ENCODE results near the gene ANXA6. TPM values are rescaled to one million over a fixed set of nuclear protein-coding genes. Genes with fewer than 3 reads are reported as not detected.

ANXA6 gene
- polyA plus RNA-seq, 3 donors: 60.6 to 124 (median 93.5) TPM

DNA sequence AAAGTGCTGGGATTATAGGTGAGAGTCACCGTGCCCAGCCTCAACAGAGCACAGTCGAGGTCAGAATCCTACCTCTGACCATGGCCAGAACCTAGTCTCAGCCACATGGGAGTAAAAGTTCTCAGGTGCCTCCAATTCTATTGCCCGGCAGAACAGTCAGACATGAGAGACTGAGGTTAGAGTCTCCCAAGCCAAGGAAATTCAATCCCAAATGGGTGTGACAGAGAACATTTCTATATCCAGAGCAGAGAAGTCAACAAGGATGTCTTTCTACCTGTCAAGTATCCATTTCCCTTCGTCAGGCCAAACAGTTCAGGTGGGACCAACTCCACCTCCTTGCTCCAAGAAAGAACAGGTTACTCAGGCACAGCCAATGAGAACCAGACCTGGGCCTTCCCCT is 10.5 kb downstream of the ANXA6 start:
- Mint-ChIP-seq H3K27me3 (ENCODE audit: low read depth in 3 of 3) (no peaks in the 10 kb centered on the region), H3K9me3 (no peaks in the 10 kb centered on the region), H3K27ac (peak overlapping the region; percentile 15 to 74 (median 35)), H3K36me3 (peaks cover 48 to 61% of the 10 kb centered on the region in 2 donors), H3K4me3 (no peak overlapping the region), H3K4me1 (peaks cover 89% of the 10 kb centered on the region)
- Histone ChIP-seq H3K9me3 (replicated peaks in 1 of 2; ENCODE audit: control insufficient read depth in 1 of 2, insufficient read depth in 1 of 2, low read length in 2 of 2) (no peaks in the 10 kb centered on the region), H3K36me3 (replicated peaks in 1 of 2; ENCODE audit: control insufficient read depth in 1 of 2, insufficient read depth in 2 of 2, low read length in 2 of 2) (peaks cover 37 to 58% of the 10 kb centered on the region in 2 donors), H4K20me1 (ENCODE audit: insufficient read depth, low read length) (peaks cover 66% of the 10 kb centered on the region), H2AFZ (ENCODE audit: insufficient read depth, low read depth, low read length, poor library complexity, severe bottlenecking) (no peak overlapping the region), H3K4me2 (replicated peaks; ENCODE audit: extremely low read depth, low read length, poor library complexity, severe bottlenecking) (no peak overlapping the region), H3K4me3 (replicated peaks in 1 of 3; ENCODE audit: low read depth in 2 of 3, low read length in 3 of 3) (no peak overlapping the region), H3K79me2 (ENCODE audit: insufficient read depth, low read length) (peaks cover 99% of the 10 kb centered on the region), H3K27me3 (ENCODE audit: control insufficient read depth in 2 of 2, insufficient read depth in 2 of 2, low read length in 2 of 2) (no peaks in the 10 kb centered on the region), H3K9ac (ENCODE audit: insufficient read depth, low read length, poor library complexity, severe bottlenecking) (no peak overlapping the region), H3K4me1 (ENCODE audit: control insufficient read depth in 1 of 2, insufficient read depth in 2 of 2, low read length in 2 of 2) (peaks cover 53 to 57% of the 10 kb centered on the region in 2 donors), H3K27ac (ENCODE audit: low read depth in 1 of 2, low read length in 2 of 2) (peak overlapping the region; percentile 5 to 63)
- no peak for TF ChIP-seq CTCF (IDR thresholded peaks at IDR 0.05)
- intact Hi-C loops (cut with micrococcal nuclease): no loop called here
- DNase-seq: no peak
- 95% methylated on average over 3 of the region's 4 CpGs for WGBS (ENCODE audit: insufficient coverage)

GRCh38 chr5:151146061-151146460 is 11.5 kb downstream of the ANXA6 start:
- no peak overlapping the region for H2AFZ ChIP-seq (ENCODE audit: insufficient read depth, low read depth, low read length, poor library complexity, severe bottlenecking)
- H3K9me3 ChIP-seq (replicated peaks in 1 of 2; ENCODE audit: control insufficient read depth in 1 of 2, insufficient read depth in 1 of 2, low read length in 2 of 2): no peaks in the 10 kb centered on the region
- H3K4me1 ChIP-seq (ENCODE audit: control insufficient read depth in 1 of 2, insufficient read depth in 2 of 2, low read length in 2 of 2): peaks cover 44 to 47% of the 10 kb centered on the region in 2 donors
- H3K27me3 ChIP-seq (ENCODE audit: control insufficient read depth in 2 of 2, insufficient read depth in 2 of 2, low read length in 2 of 2): no peaks in the 10 kb centered on the region
- H3K9ac ChIP-seq (ENCODE audit: insufficient read depth, low read length, poor library complexity, severe bottlenecking): no peak overlapping the region
- peaks cover 47 to 68% of the 10 kb centered on the region in 2 donors for H3K36me3 ChIP-seq (replicated peaks in 1 of 2; ENCODE audit: control insufficient read depth in 1 of 2, insufficient read depth in 2 of 2, low read length in 2 of 2)
- H3K9me3 Mint-ChIP-seq: no peaks in the 10 kb centered on the region
- no peak overlapping the region for H3K4me2 ChIP-seq (replicated peaks; ENCODE audit: extremely low read depth, low read length, poor library complexity, severe bottlenecking)
- no peak overlapping the region for H3K4me3 ChIP-seq (replicated peaks in 1 of 3; ENCODE audit: low read depth in 2 of 3, low read length in 3 of 3)
- no peaks in the 10 kb centered on the region for H3K27me3 Mint-ChIP-seq (ENCODE audit: low read depth in 3 of 3)
- peak in 2 of 3 donors; percentile 38 to 47 for DNase-seq
- peaks cover 100% of the 10 kb centered on the region for H3K79me2 ChIP-seq (ENCODE audit: insufficient read depth, low read length)
- H3K27ac ChIP-seq (ENCODE audit: low read depth in 1 of 2, low read length in 2 of 2): peak overlapping the region in 1 of 2 donors; percentile 63
- intact Hi-C loops (cut with micrococcal nuclease): no loop called here
- peaks cover 71% of the 10 kb centered on the region for H4K20me1 ChIP-seq (ENCODE audit: insufficient read depth, low read length)
- H3K27ac Mint-ChIP-seq: peak overlapping the region in 6 of 7 donors; percentile 66 to 79 (median 72)
- TF ChIP-seq CTCF (IDR thresholded peaks at IDR 0.05): no peak
- peaks cover 57 to 67% of the 10 kb centered on the region in 2 donors for H3K36me3 Mint-ChIP-seq
- H3K4me3 Mint-ChIP-seq: no peak overlapping the region
- peaks cover 89% of the 10 kb centered on the region for H3K4me1 Mint-ChIP-seq

Measured in CD14-positive monocyte (primary cell).